ENCODE data around the gene VPS33A. TPM values are rescaled to one million over a fixed set of nuclear protein-coding genes. Genes with fewer than 3 reads are reported as not detected.

The VPS33A gene
- total and polyA plus RNA-seq, 10 of the 15 experiments (the other 5 are each of a cell fraction or from before 2014, with no cell fraction given), result 7.7 to 33.6 (median 21.6) TPM

- no peak for TF ChIP-seq SREBF1 (IDR thresholded peaks at IDR 0.05; ENCODE audit: low read length)
- no peak for TF ChIP-seq TAF1 (IDR thresholded peaks at IDR 0.05; ENCODE audit: borderline replicate concordance, low read depth, low read length)
- no peak for TF ChIP-seq KLF5 (IDR thresholded peaks at IDR 0.05; ENCODE audit: partially characterized antibody)
- peak; percentile 91 for TF ChIP-seq SIN3A (IDR thresholded peaks at IDR 0.05; ENCODE audit: low read depth, low read length)
Measured at GRCh38 chr12:122226366-122227125, 39.7 kb downstream of the VPS33A start (continued).

GRCh38 chr12:122225683-122226365, 40.5 kb downstream of the VPS33A start, which contains the start of gene DIABLO:
TSS of gene DIABLO (minus strand) at chr12:122226052. CDS start at chr12:122226014, 38 bp downstream.
- CTCF ChIA-PET, result interaction anchor here (0.5 to 2.4 kb wide), 4 partner anchors 42 to 1109 kb away, joined by 3 to 9 read pairs (median 4); no protein-coding TSS in a partner anchor
- TF ChIP-seq PRDM15 (CRISPR knock-in tag; IDR thresholded peaks at IDR 0.05) (no peak), RCOR1 (conservative IDR thresholded peaks at IDR 0.05; ENCODE audit: low read depth, low read length) (no peak), ZBTB11 (CRISPR knock-in tag; IDR thresholded peaks at IDR 0.05) (0 out of 2 replicates have a peak, but pooled peaks have one; percentile 2), ZNF384 (IDR thresholded peaks at IDR 0.05; ENCODE audit: borderline replicate concordance, low read depth, low read length) (no peak), POLR2AphosphoS2 (IDR thresholded peaks at IDR 0.05; ENCODE audit: low read depth, low read length) (peak; percentile 97), MYC (IDR thresholded peaks at IDR 0.05; ENCODE audit: insufficient read depth, insufficient read length, insufficient replicate concordance, low read length, severe bottlenecking) (no peak), POU2F2 (IDR thresholded peaks at IDR 0.05; ENCODE audit: borderline replicate concordance, low read depth, low read length) (peak; percentile 84), ZNF622 (IDR thresholded peaks at IDR 0.05) (no peak), RB1 (IDR thresholded peaks at IDR 0.05; ENCODE audit: borderline replicate concordance) (peak; percentile 88; the same call in 1 of the 2 replicates)

More at GRCh38 chr12:122225683-122226365, 40.5 kb downstream of the VPS33A start, which contains the start of gene DIABLO:
- peaks cover 23% of the 10 kb centered on the region for H3K79me2 ChIP-seq (ENCODE audit: control insufficient read depth, insufficient read depth, low read length)
- intact Hi-C loops (cut with micrococcal nuclease; ENCODE audit: unreplicated experiment), result loop anchor here (1.0 kb wide), 1 partner anchor 40 kb away; the partner anchor contains the start of gene VPS33A
- FAIRE-seq, result peak; percentile 100
- ChIA-PET RAD21 (ENCODE audit: unreplicated experiment) (interaction anchor here (0.9 to 1.2 kb wide), 3 partner anchors 41 to 307 kb away, joined by 3 to 10 read pairs (median 3); partner anchors contain the start of gene CFAP251), POLR2A (interaction anchor here (0.6 to 1.7 kb wide), 9 partner anchors 10 to 424 kb away, joined by 3 to 5 read pairs (median 4); no protein-coding TSS in a partner anchor), SMC1A (ENCODE audit: uncharacterized antibody, unreplicated experiment) (interaction anchor here (0.5 to 1.8 kb wide), 5 partner anchors 15 to 337 kb away, joined by 3 to 7 read pairs (median 4); partner anchors contain the start of genes PSMD9 and VPS33A)
- H2AFZ ChIP-seq (ENCODE audit: control insufficient read depth, low read depth, low read length), result peak within 1 kb of the TSS; percentile 88
- peaks cover 16% of the 10 kb centered on the region for H3K4me1 ChIP-seq (ENCODE audit: control insufficient read depth, insufficient read depth, low read length)
- peak; percentile 97 for ATAC-seq
- peak within 1 kb of the TSS; percentile 96 for H3K4me2 ChIP-seq (ENCODE audit: control insufficient read depth, insufficient read depth)
- no peaks in the 10 kb centered on the region for H3K9me3 ChIP-seq (replicated peaks; ENCODE audit: control insufficient read depth, insufficient read depth, low read length)
- DNase-seq (ENCODE audit: low read depth, low spot score), result peak; percentile 96
- peak within 1 kb of the TSS; percentile 87 for H3K4me3 ChIP-seq
- H4K20me1 ChIP-seq (ENCODE audit: control insufficient read depth, insufficient read depth), result no peaks in the 10 kb centered on the region; the same call in 1 of the 2 replicates
- H3K36me3 ChIP-seq (ENCODE audit: control insufficient read depth in 2 of 2, insufficient read depth in 2 of 2, low read length in 1 of 2), result peaks cover 2 to 7% of the 10 kb centered on the region in 2 experiments; a peak in 3 of 4 replicates
- BruUV-seq (replicated peaks), result no TSS peak
- in situ Hi-C loops (cut with MboI), result no loop called here
- no peaks in the 10 kb centered on the region for H3K27me3 ChIP-seq (replicated peaks in 1 of 2; ENCODE audit: control insufficient read depth in 2 of 2, insufficient read depth in 2 of 2, low read length in 1 of 2)
- WGBS (ENCODE audit: insufficient coverage, insufficient replicate concordance, low lambda C conversion rate, missing lambda C conversion rate), result under 1% methylated on average over 66 of the region's 74 CpGs
- H3K9ac ChIP-seq (ENCODE audit: control insufficient read depth, insufficient read depth, low read length), result peak within 1 kb of the TSS; percentile 90
- H3K27ac ChIP-seq (ENCODE audit: control insufficient read depth, insufficient read depth), result peak within 1 kb of the TSS; percentile 91
